Common myeloid progenitor, CD34-positive (primary cell): Measurements from ENCODE around the gene GPR35.
A peak's percentile ranks its signal among the peaks of the same experiment; 100 is the strongest.

Experiments used
- CTCF ChIA-PET: fragments of 350-600 bp; sonication (Branson Sonifier 250); formaldehyde crosslinking; loops from one replicate; lab custom pipeline; 2021; ENCODE audit warnings: antibody characterized with exemption; lab: Charles Lee
- POLR2A ChIA-PET: fragments of 350-600 bp; sonication (Branson Sonifier 250); formaldehyde crosslinking; loops from one replicate; lab custom pipeline; 2021; ENCODE audit warnings: antibody characterized with exemption; lab: Charles Lee
- DNase-seq, 3 donors: peaks; one replicate each; pipeline versions ENCODE4 v3.0.0 to v3.0.0-alpha.2; 2013
- H3K27ac ChIP-seq, 2 experiments: 1 replicate in 1 of 2; 2 replicates in 1 of 2; pipeline ENCODE4 v1.7.0; 2013; ENCODE audit warnings: inconsistent platforms in 2 of 2, low read length in 2 of 2, mild to moderate bottlenecking in 2 of 2, low read depth in 1 of 2, moderate library complexity in 1 of 2; ENCODE audit not compliant: severe bottlenecking in 2 of 2, insufficient read depth in 1 of 2, poor library complexity in 1 of 2
- H3K27me3 ChIP-seq, 5 experiments: replicated peaks in 2 of 5; 1 replicate in 3 of 5; 2 replicates in 2 of 5; pipeline versions ENCODE4 v1.6.1 to v1.7.0; 2013; ENCODE audit warnings: low read length in 4 of 5, mild to moderate bottlenecking in 2 of 5, moderate library complexity in 2 of 5, inconsistent platforms in 1 of 5; ENCODE audit not compliant: insufficient read depth in 5 of 5, control insufficient read depth in 4 of 5
- H3K36me3 ChIP-seq, 4 experiments: 1 replicate in 2 of 4; 2 replicates in 2 of 4; pipeline versions ENCODE4 v1.6.1 to v1.7.0; 2013; ENCODE audit warnings: low read length in 3 of 4, control low read depth in 1 of 4, mild to moderate bottlenecking in 1 of 4; ENCODE audit not compliant: control insufficient read depth in 4 of 4, insufficient read depth in 4 of 4
- H3K4me1 ChIP-seq, 4 experiments: 1 replicate in 3 of 4; 2 replicates in 1 of 4; pipeline versions ENCODE4 v1.6.1 to v1.7.1; 2013; ENCODE audit warnings: low read length in 3 of 4, mild to moderate bottlenecking in 3 of 4, control low read depth in 1 of 4, inconsistent platforms in 1 of 4, moderate library complexity in 1 of 4; ENCODE audit not compliant: control insufficient read depth in 4 of 4, insufficient read depth in 4 of 4; ENCODE audit errors: control extremely low read depth in 1 of 4
- H3K4me3 ChIP-seq, 7 experiments: 1 replicate in 4 of 7; 2 replicates in 3 of 7; pipeline versions ENCODE4 v1.5.1 to v1.7.0; 2013; ENCODE audit warnings: mild to moderate bottlenecking in 7 of 7, low read length in 6 of 7, moderate library complexity in 6 of 7, inconsistent platforms in 2 of 7, low read depth in 2 of 7, control low read depth in 1 of 7; ENCODE audit not compliant: insufficient read depth in 4 of 7, control insufficient read depth in 1 of 7; ENCODE audit errors: extremely low read depth in 1 of 7
- H3K9me3 ChIP-seq, 5 experiments: 1 replicate in 4 of 5; 2 replicates in 1 of 5; pipeline versions ENCODE4 v1.6.1 to v1.7.1; 2013; ENCODE audit warnings: low read length in 4 of 5, mild to moderate bottlenecking in 2 of 5, inconsistent platforms in 1 of 5, low read depth in 1 of 5, moderate library complexity in 1 of 5; ENCODE audit not compliant: control insufficient read depth in 4 of 5, insufficient read depth in 2 of 5; ENCODE audit errors: control extremely low read depth in 1 of 5
- WGBS: methylation state at CpG from one replicate; pipeline ENCODE4 v1.1.5; 2013; ENCODE audit not compliant: insufficient coverage; 5-methylcytosine and 5-hydroxymethylcytosine counted together

The GPR35 gene

GRCh38 chr2:240605867-240606743, 19.2 kb upstream of the GPR35 start:
- Histone ChIP-seq H3K4me3 (no peak overlapping the region), H3K4me1 (peaks cover 0 to 2% (median 0%) of the 10 kb centered on the region in 4 experiments), H3K27me3 (no peaks in the 10 kb centered on the region), H3K36me3 (peaks cover 0 to 9% (median 0%) of the 10 kb centered on the region in 4 experiments), H3K9me3 (no peaks in the 10 kb centered on the region), H3K27ac (no peak overlapping the region)
- 95% methylated on average over 9 of the region's 12 CpGs for WGBS
- CTCF ChIA-PET: interaction anchor here (1.1 kb wide), 1 partner anchor 19 kb away, joined by 4 read pairs; no protein-coding TSS in a partner anchor
- DNase-seq: no peak
- POLR2A ChIA-PET: no interaction called here

- peaks cover 0 to 2% (median 0%) of the 10 kb centered on the region in 5 experiments for H3K9me3 ChIP-seq
- 47% methylated on average over 6 of the region's 10 CpGs for WGBS
- no peaks in the 10 kb centered on the region for H3K36me3 ChIP-seq
- peak overlapping the region in 4 of 7 experiments; percentile 1 to 32 (median 13) for H3K4me3 ChIP-seq
- ChIA-PET CTCF (interaction anchor here (2.8 kb wide), 1 partner anchor 10 kb away, joined by 13 read pairs; no protein-coding TSS in a partner anchor), POLR2A (no interaction called here)
- H3K27me3 ChIP-seq: no peaks in the 10 kb centered on the region
- peaks cover 1 to 46% (median 24%) of the 10 kb centered on the region in 4 experiments for H3K4me1 ChIP-seq
- peak in 2 of 3 donors; percentile 83 to 86 for DNase-seq
- H3K27ac ChIP-seq: no peak overlapping the region
Observed at GRCh38 chr2:240611601-240612210, 13.6 kb upstream of the GPR35 start.

GRCh38 chr2:240613781-240614180, 11.5 kb upstream of the GPR35 start:
- Histone ChIP-seq H3K36me3 (no peaks in the 10 kb centered on the region), H3K27me3 (no peaks in the 10 kb centered on the region), H3K9me3 (peaks cover 0 to 3% (median 0%) of the 10 kb centered on the region in 5 experiments), H3K4me1 (peaks cover 1 to 46% (median 24%) of the 10 kb centered on the region in 4 experiments), H3K4me3 (no peak overlapping the region), H3K27ac (no peak overlapping the region)
- DNase-seq: no peak
- 98% methylated on average over 4 of the region's 4 CpGs for WGBS
- CTCF ChIA-PET: no interaction called here
- POLR2A ChIA-PET: no interaction called here

GRCh38 chr2:240614391-240614790, 10.9 kb upstream of the GPR35 start:
- H3K27ac ChIP-seq: no peak overlapping the region
- no peak for DNase-seq
- H3K4me3 ChIP-seq: no peak overlapping the region
- ChIA-PET POLR2A (no interaction called here), CTCF (no interaction called here)
- H3K9me3 ChIP-seq: peaks cover 0 to 3% (median 0%) of the 10 kb centered on the region in 5 experiments
- H3K36me3 ChIP-seq: no peaks in the 10 kb centered on the region
- H3K27me3 ChIP-seq: no peaks in the 10 kb centered on the region
- H3K4me1 ChIP-seq: peaks cover 1 to 46% (median 24%) of the 10 kb centered on the region in 4 experiments
- WGBS: 100% methylated on average over 5 of the region's 9 CpGs

GRCh38 chr2:240615396-240615795, 9.9 kb upstream of the GPR35 start:
- H3K4me3 ChIP-seq: no peak overlapping the region
- ChIA-PET POLR2A (no interaction called here), CTCF (no interaction called here)
- peaks cover 1 to 49% (median 28%) of the 10 kb centered on the region in 4 experiments for H3K4me1 ChIP-seq
- WGBS: no CpG with 5 or more reads among the region's 2 CpGs
- no peaks in the 10 kb centered on the region for H3K27me3 ChIP-seq
- DNase-seq: peak in 2 of 3 donors; percentile 39 to 60
- no peaks in the 10 kb centered on the region for H3K36me3 ChIP-seq
- H3K9me3 ChIP-seq: peaks cover 0 to 3% (median 0%) of the 10 kb centered on the region in 5 experiments
- no peak overlapping the region for H3K27ac ChIP-seq

GRCh38 chr2:240615820-240616547, 9.3 kb upstream of the GPR35 start:
- ChIA-PET POLR2A (interaction anchor here (0.7 kb wide), 1 partner anchor 20 kb away, joined by 4 read pairs; no protein-coding TSS in a partner anchor), CTCF (interaction anchor here (1.0 to 1.4 kb wide), 3 partner anchors 20 to 28 kb away, joined by 3 read pairs; no protein-coding TSS in a partner anchor)
- peaks cover 0 to 3% (median 0%) of the 10 kb centered on the region in 5 experiments for H3K9me3 ChIP-seq
- no peak overlapping the region for H3K27ac ChIP-seq
- H3K4me3 ChIP-seq: peak overlapping the region in 1 of 7 experiments; percentile 5
- DNase-seq: peak in 1 of 3 donors; percentile 35
- H3K36me3 ChIP-seq: no peaks in the 10 kb centered on the region
- peaks cover 1 to 55% (median 33%) of the 10 kb centered on the region in 4 experiments for H3K4me1 ChIP-seq
- no peaks in the 10 kb centered on the region for H3K27me3 ChIP-seq
- 91% methylated on average over 17 of the region's 20 CpGs for WGBS
